Measurements from ENCODE around the gene TRIM39. TPM values are rescaled to one million over a fixed set of nuclear protein-coding genes. Genes with fewer than 3 reads are reported as not detected.

The TRIM39 gene
- total RNA-seq, 1 donor from 2014 or later: 21.6 TPM

GRCh38 chr6:30386166-30386565 lies 59.4 kb downstream of the TRIM39 start:
- POLR2A ChIA-PET: no interaction called here
- CTCF ChIA-PET: no interaction called here
- TF ChIP-seq CTCF (IDR thresholded peaks at IDR 0.05): no peak
- Mint-ChIP-seq H3K27ac (no peak overlapping the region), H3K9me3 (no peaks in the 10 kb centered on the region), H3K4me1 (no peaks in the 10 kb centered on the region), H3K27me3 (peaks cover 72% of the 10 kb centered on the region), H3K36me3 (ENCODE audit: low read depth) (no peaks in the 10 kb centered on the region), H3K4me3 (no peak overlapping the region)
- intact Hi-C loops (cut with micrococcal nuclease): no loop called here
- ATAC-seq (ENCODE audit: low read depth) (no peak), DNase-seq (no peak)

GRCh38 chr6:30391240-30391639 lies 64.5 kb downstream of the TRIM39 start:
- Mint-ChIP-seq H3K27ac (no peak overlapping the region), H3K4me3 (no peak overlapping the region), H3K27me3 (peaks cover 50% of the 10 kb centered on the region), H3K36me3 (ENCODE audit: low read depth) (no peaks in the 10 kb centered on the region), H3K9me3 (no peaks in the 10 kb centered on the region), H3K4me1 (no peaks in the 10 kb centered on the region)
- TF ChIP-seq CTCF (IDR thresholded peaks at IDR 0.05): no peak
- ATAC-seq (ENCODE audit: low read depth) (no peak), DNase-seq (no peak)
- ChIA-PET CTCF (no interaction called here), POLR2A (no interaction called here)
- intact Hi-C loops (cut with micrococcal nuclease): no loop called here

Other genes starting within 250 kb of the TRIM39 start
- not detected in 2 replicates for gene TRIM31, start 213.8 kb upstream of the TRIM39 start, total RNA-seq
- not detected in 2 replicates for gene TRIM40, start 190.8 kb upstream of the TRIM39 start, total RNA-seq
- gene TRIM10, start 165.7 kb upstream of the TRIM39 start, total RNA-seq: not detected in 2 replicates
- not detected in 2 replicates for gene TRIM15, start 163.4 kb upstream of the TRIM39 start, total RNA-seq
- 72.5 and 75.7 TPM in 2 replicates for gene TRIM26, start 113.5 kb upstream of the TRIM39 start, total RNA-seq
- 38.1 and 46.8 TPM in 2 replicates for gene RPP21, start 18.2 kb downstream of the TRIM39 start, total RNA-seq
- gene HLA-E, start 162.6 kb downstream of the TRIM39 start, total RNA-seq: 737 and 740 TPM in 2 replicates
- 67.2 and 67.4 TPM in 2 replicates for gene GNL1, start 229.6 kb downstream of the TRIM39 start, total RNA-seq
- gene PRR3, start 230.4 kb downstream of the TRIM39 start, total RNA-seq: 24.1 and 29.5 TPM in 2 replicates
- 93.7 and 94.5 TPM in 2 replicates for gene ABCF1, start 244.5 kb downstream of the TRIM39 start, total RNA-seq

All from activated B cell treated with CpG ODN at 0.5 μM for 24 hours (primary cell).